Neutrophil (primary cell): ENCODE data around the gene MCF2L.

Experiments used
- H3K27ac ChIP-seq: fragments of 200-600 bp; sonication (generic); 2 replicates; pipeline ENCODE4 v1.5.1; 2016; ENCODE audit warnings: mild to moderate bottlenecking, moderate library complexity
- H3K27me3 ChIP-seq: fragments of 200-600 bp; sonication (generic); 2 replicates; pipeline ENCODE4 v1.6.0; 2016; ENCODE audit warnings: mild to moderate bottlenecking
- H3K36me3 ChIP-seq: fragments of 200-600 bp; sonication (generic); 2 replicates; pipeline ENCODE4 v1.5.1; 2017
- H3K4me1 ChIP-seq, 2 experiments: fragments of 200-600 bp in 1 of 2; sonication (generic) in 1 of 2; 1 replicate in 1 of 2; 2 replicates in 1 of 2; pipeline versions ENCODE4 v1.5.1 to v1.6.1; 2013 to 2016; ENCODE audit warnings: low read depth in 1 of 2, low read length in 1 of 2, mild to moderate bottlenecking in 1 of 2, moderate library complexity in 1 of 2; ENCODE audit not compliant: control insufficient read depth in 1 of 2, insufficient read depth in 1 of 2
- H3K4me3 ChIP-seq, 2 experiments: fragments of 200-600 bp in 1 of 2; sonication (generic) in 1 of 2; 1 replicate in 1 of 2; 2 replicates in 1 of 2; pipeline ENCODE4 v1.5.1; 2013 to 2016; ENCODE audit warnings: low read depth in 1 of 2, low read length in 1 of 2, mild to moderate bottlenecking in 1 of 2, moderate library complexity in 1 of 2
- H3K9me3 ChIP-seq: fragments of 200-600 bp; sonication (generic); 2 replicates; pipeline ENCODE4 v1.5.1; 2016
- TF ChIP-seq, protein P1 (sequence below): fragments of 200-600 bp; sonication (generic); IDR thresholded peaks from 2 replicates; pipeline ENCODE4 v1.5.1; 2016; ENCODE audit warnings: antibody characterized with exemption

MCF2L gene

GRCh38 chr13:113041293-113041690 lies 72.3 kb downstream of the MCF2L start:
- Histone ChIP-seq H3K4me3 (no peak overlapping the region), H3K36me3 (no peaks in the 10 kb centered on the region), H3K27ac (no peak overlapping the region), H3K4me1 (peaks cover 5 to 6% of the 10 kb centered on the region in 2 experiments), H3K27me3 (peaks cover 5% of the 10 kb centered on the region), H3K9me3 (no peaks in the 10 kb centered on the region)
- TF ChIP-seq, protein P1, sequence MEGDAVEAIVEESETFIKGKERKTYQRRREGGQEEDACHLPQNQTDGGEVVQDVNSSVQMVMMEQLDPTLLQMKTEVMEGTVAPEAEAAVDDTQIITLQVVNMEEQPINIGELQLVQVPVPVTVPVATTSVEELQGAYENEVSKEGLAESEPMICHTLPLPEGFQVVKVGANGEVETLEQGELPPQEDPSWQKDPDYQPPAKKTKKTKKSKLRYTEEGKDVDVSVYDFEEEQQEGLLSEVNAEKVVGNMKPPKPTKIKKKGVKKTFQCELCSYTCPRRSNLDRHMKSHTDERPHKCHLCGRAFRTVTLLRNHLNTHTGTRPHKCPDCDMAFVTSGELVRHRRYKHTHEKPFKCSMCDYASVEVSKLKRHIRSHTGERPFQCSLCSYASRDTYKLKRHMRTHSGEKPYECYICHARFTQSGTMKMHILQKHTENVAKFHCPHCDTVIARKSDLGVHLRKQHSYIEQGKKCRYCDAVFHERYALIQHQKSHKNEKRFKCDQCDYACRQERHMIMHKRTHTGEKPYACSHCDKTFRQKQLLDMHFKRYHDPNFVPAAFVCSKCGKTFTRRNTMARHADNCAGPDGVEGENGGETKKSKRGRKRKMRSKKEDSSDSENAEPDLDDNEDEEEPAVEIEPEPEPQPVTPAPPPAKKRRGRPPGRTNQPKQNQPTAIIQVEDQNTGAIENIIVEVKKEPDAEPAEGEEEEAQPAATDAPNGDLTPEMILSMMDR: no peak

DNA sequence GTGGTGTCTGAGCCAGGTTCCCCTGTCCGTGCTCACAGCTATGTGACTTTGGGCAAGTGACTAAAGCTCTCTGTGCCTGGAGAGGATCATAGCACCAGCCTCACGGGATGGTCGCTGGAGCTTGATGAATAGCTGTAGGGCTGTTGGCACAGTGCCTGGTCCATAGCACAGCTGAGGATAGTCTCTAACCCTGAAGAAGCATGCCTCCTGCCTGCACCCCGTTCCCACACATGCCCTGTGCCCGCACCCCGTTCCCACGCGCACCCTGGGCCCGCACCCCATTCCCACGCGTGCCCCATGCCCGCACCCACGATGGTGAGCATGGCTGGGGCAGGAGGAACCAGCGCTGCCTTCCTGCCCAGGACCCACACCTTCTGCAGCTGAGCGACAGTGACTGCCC lies 72.9 kb downstream of the MCF2L start:
- TF ChIP-seq, protein P1: no peak
- Histone ChIP-seq H3K9me3 (no peaks in the 10 kb centered on the region), H3K4me1 (peaks cover 0 to under 1% of the 10 kb centered on the region in 2 experiments), H3K4me3 (no peak overlapping the region), H3K27ac (no peak overlapping the region), H3K27me3 (peaks cover 5% of the 10 kb centered on the region), H3K36me3 (no peaks in the 10 kb centered on the region)

DNA sequence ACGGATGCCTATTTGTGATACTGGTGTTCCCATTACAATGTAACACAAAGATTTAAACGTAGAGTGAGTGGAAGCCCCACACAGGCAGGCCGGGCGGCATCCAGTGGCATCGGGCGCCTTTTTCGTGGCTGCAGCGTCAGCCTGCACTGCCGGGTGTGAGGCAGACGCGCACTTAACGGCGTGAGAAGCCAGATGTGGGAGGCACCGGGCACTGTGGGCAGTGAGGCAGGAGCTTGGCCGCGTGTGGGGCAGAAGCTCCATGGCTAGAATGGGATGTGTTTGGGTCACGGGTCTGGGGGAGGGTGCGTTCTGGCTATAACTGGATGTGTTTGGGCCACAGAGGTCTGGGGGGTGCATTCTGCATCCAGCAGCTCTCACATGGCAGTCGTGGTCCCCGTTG lies 73.4 kb downstream of the MCF2L start:
- no peak overlapping the region for H3K27ac ChIP-seq
- H3K9me3 ChIP-seq: no peaks in the 10 kb centered on the region
- no peak overlapping the region for H3K4me3 ChIP-seq
- peaks cover 5% of the 10 kb centered on the region for H3K27me3 ChIP-seq
- H3K36me3 ChIP-seq: no peaks in the 10 kb centered on the region
- H3K4me1 ChIP-seq: no peaks in the 10 kb centered on the region
- TF ChIP-seq, protein P1: no peak

- H3K36me3 ChIP-seq: no peaks in the 10 kb centered on the region
- H3K27me3 ChIP-seq: peaks cover 5% of the 10 kb centered on the region
- no peaks in the 10 kb centered on the region for H3K4me1 ChIP-seq
- no peak overlapping the region for H3K4me3 ChIP-seq
- H3K9me3 ChIP-seq: no peaks in the 10 kb centered on the region
- H3K27ac ChIP-seq: no peak overlapping the region
- TF ChIP-seq, protein P1: no peak
These were observed 74.1 kb downstream of the MCF2L start for GRCh38 chr13:113043001-113043630.

- H3K27me3 ChIP-seq: peaks cover 5% of the 10 kb centered on the region
- H3K27ac ChIP-seq: no peak overlapping the region
- H3K36me3 ChIP-seq: no peaks in the 10 kb centered on the region
- H3K9me3 ChIP-seq: no peaks in the 10 kb centered on the region
- TF ChIP-seq, protein P1: no peak
- H3K4me1 ChIP-seq: no peaks in the 10 kb centered on the region
- H3K4me3 ChIP-seq: no peak overlapping the region
These were observed 74.9 kb downstream of the MCF2L start for GRCh38 chr13:113043931-113044330.
